GM12873 (cell line): ENCODE data around the gene HNRNPUL1.

Source experiments
- TF ChIP-seq, protein P1 (sequence below): IDR thresholded peaks from 2 replicates; pipeline ENCODE4 v1.5.1; 2012; ENCODE audit warnings: low read depth, mild to moderate bottlenecking, moderate library complexity, low read length, control low read depth; ENCODE audit not compliant: insufficient read depth; ENCODE audit errors: missing control alignments

HNRNPUL1 gene

DNA sequence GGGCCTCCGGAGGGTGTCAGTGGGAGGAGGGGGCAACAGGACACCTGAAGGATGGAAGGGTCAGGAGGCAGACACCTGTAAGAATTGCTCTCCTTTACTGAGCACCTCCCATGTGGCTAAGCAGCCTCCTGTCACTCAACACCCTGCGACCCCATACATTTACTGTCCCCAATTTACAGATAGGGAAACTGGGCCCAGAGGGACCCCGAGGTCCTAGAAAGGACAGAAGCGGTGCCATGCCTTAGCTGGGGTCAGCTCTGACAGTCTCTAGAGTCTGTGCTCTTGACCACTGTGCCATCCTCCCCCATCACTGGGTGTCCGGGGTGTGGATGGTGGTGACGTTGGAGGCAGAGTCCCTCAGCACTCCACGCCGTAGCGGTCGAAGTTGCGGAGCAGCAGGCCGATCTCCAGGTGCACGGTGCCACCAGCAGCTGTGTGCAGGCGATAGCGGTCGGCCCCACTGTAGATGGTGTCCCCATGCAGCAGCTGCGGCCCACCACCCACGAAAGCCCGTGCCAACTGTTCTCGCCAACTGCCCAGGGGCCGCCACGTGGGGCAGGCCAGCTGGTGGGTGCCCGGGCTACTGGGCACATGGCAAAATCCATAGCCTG, 90.3 kb downstream of the HNRNPUL1 start:
- TF ChIP-seq, protein P1, sequence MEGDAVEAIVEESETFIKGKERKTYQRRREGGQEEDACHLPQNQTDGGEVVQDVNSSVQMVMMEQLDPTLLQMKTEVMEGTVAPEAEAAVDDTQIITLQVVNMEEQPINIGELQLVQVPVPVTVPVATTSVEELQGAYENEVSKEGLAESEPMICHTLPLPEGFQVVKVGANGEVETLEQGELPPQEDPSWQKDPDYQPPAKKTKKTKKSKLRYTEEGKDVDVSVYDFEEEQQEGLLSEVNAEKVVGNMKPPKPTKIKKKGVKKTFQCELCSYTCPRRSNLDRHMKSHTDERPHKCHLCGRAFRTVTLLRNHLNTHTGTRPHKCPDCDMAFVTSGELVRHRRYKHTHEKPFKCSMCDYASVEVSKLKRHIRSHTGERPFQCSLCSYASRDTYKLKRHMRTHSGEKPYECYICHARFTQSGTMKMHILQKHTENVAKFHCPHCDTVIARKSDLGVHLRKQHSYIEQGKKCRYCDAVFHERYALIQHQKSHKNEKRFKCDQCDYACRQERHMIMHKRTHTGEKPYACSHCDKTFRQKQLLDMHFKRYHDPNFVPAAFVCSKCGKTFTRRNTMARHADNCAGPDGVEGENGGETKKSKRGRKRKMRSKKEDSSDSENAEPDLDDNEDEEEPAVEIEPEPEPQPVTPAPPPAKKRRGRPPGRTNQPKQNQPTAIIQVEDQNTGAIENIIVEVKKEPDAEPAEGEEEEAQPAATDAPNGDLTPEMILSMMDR, result no peak

DNA sequence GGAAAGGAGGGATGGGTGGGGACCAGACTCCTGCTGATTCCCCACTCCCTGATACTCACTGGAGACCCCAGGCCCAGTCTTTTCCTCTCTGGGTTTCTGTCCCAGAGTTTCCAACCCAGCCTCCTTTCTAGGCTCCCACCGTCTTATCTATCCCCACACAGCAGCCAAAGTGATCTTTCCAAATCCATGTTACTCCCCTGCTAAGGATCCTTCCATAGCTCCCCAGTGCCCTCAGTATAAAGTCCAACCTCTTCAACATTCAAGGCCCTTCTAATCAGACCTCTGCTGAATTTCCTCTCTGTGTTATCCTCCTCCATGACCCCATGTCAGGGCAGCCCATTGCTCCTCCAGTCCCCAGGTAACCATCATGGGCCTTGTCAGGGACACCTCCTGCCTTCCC, 90.9 kb downstream of the HNRNPUL1 start:
- TF ChIP-seq, protein P1, result no peak

DNA sequence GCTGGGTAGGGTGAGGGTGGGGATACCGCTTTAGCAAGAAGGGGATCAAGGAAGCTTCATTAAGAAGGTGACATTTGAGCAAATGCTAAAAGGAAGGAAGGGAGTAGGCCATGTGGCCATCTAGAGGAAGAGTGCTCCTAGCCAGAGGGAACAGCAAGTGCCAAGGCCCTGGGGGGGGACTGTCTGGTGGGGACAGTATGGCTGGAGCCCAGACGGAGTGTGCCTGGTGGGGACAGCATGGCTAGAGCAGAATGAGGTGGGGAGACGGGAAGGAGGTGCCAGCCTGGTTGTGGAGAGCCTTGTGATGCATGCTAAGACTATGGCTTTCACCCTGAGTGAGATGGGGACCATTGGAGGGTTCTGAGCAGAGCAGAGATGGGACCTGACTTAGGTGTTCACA, 91.6 kb downstream of the HNRNPUL1 start:
- TF ChIP-seq, protein P1, result no peak

DNA sequence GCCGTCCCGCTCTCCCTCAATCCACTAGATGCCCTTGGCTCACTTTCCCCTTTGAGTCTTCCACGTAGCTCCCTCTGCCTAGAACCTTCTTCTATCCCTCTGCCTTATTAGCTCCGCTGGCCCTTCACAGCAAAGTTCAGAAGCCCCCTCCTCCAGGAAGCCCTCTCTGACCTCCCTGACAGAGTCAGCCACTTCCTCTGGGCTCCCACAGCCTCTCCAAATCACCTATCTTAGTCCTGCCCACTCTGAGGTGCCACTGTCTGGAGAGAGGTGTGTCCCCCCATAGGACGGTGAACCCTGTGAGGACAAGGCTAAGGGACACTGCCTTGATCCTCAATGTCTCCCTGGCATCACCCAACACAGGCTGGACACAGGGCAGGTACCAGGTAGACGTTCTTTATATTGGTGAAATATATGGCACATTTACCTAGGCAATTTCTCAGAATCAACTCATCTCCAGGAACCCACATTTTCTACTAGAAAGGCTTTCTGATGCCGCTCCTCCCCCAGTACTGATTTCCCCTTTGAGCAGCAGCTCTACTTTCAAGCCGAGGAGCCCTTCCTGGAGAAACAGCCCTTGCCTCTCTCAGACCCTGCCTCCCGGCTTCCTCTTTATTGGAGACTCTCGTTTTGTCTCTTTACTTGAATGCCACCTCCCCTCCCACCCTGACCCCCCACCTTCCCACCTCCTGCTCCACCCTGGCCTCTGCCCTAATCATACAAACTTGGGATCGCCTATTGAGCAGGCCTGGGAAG, 93.0 kb downstream of the HNRNPUL1 start:
- TF ChIP-seq, protein P1, result no peak
